ENCODE data around the gene HNRNPUL1.

HNRNPUL1 gene

GRCh38 chr19:41309180-41310032 is 45.2 kb downstream of the HNRNPUL1 start:
- no peak for DNase-seq

- peak; percentile 92 for DNase-seq
Measured at GRCh38 chr19:41310033-41310831, 46.1 kb downstream of the HNRNPUL1 start, which contains the start of gene CCDC97. Gene CCDC97 (plus strand): TSS chr19:41310172. CDS start chr19:41310311, 139 bp downstream.

- DNase-seq, result no peak
Measured at GRCh38 chr19:41311072-41311471, 46.9 kb downstream of the HNRNPUL1 start.

GRCh38 chr19:41311613-41312012 is 47.4 kb downstream of the HNRNPUL1 start:
- DNase-seq, result no peak

- no peak for DNase-seq
Measured at GRCh38 chr19:41316306-41316920, 52.2 kb downstream of the HNRNPUL1 start.

- no peak for DNase-seq
Measured at GRCh38 chr19:41318696-41319499, 54.7 kb downstream of the HNRNPUL1 start.

GRCh38 chr19:41319500-41320184 is 55.5 kb downstream of the HNRNPUL1 start:
- no peak for DNase-seq

- DNase-seq, result no peak
Measured at GRCh38 chr19:41320185-41320518, 56.0 kb downstream of the HNRNPUL1 start.

- no peak for DNase-seq
Measured at GRCh38 chr19:41320568-41320967, 56.4 kb downstream of the HNRNPUL1 start.

- no peak for DNase-seq
Measured at GRCh38 chr19:41321204-41321599, 57.0 kb downstream of the HNRNPUL1 start.

- no peak for DNase-seq
Measured at GRCh38 chr19:41321600-41322270, 57.6 kb downstream of the HNRNPUL1 start.

GRCh38 chr19:41322451-41322850 is 58.3 kb downstream of the HNRNPUL1 start:
- no peak for DNase-seq

GRCh38 chr19:41323023-41323422 is 58.9 kb downstream of the HNRNPUL1 start:
- no peak for DNase-seq

GRCh38 chr19:41323430-41324125 is 59.4 kb downstream of the HNRNPUL1 start:
- peak; percentile 77 for DNase-seq

- DNase-seq, result no peak
Measured at GRCh38 chr19:41324231-41324702, 60.1 kb downstream of the HNRNPUL1 start.

- peak; percentile 72 for DNase-seq
Measured at GRCh38 chr19:41324921-41325639, 60.9 kb downstream of the HNRNPUL1 start.

- DNase-seq, result no peak
Measured at GRCh38 chr19:41325640-41325946, 61.4 kb downstream of the HNRNPUL1 start.

GRCh38 chr19:41325947-41326706 is 62.0 kb downstream of the HNRNPUL1 start:
- peak; percentile 85 for DNase-seq

- DNase-seq, result no peak
Measured at GRCh38 chr19:41327076-41327575, 63.0 kb downstream of the HNRNPUL1 start.

All from left hindlimb (tissue), 1 donor.